HepG2 (cell line): ENCODE data around the gene CNNM2. TPM values are rescaled to one million over a fixed set of nuclear protein-coding genes. Genes with fewer than 3 reads are reported as not detected.

Source experiments
- ATAC-seq: fragments of 200-7000 bp; cut with Tn5 transposase; 3 replicates; pipeline ENCODE4 v1.9.1; 2020; ENCODE audit warnings: mild to moderate bottlenecking, moderate library complexity
- BruUV-seq: library from RNA; stranded (reverse); fragments of 400-500 nt; replicated peaks from 2 replicates; lab custom pipeline; 2021; lab: Mats Ljungman, UMichigan
- CTCF ChIA-PET: fragments of 300-600 bp; formaldehyde crosslinking; extraction: SDS; loops from one replicate; lab custom pipeline; 2021; ENCODE audit warnings: low total read pairs, inconsistent platforms, low intra/inter-chr PET ratio; lab: Yijun Ruan, JAX
- POLR2A ChIA-PET: fragments of 350-600 bp; sonication (Branson Sonifier 250); formaldehyde crosslinking; loops from one replicate; lab custom pipeline; 2020; ENCODE audit warnings: antibody characterized with exemption, inconsistent platforms; lab: Yijun Ruan, JAX
- DNase-seq: peaks from one replicate; pipeline ENCODE4 v3.0.0-alpha.2; 2015; ENCODE audit warnings: low spot score
- FAIRE-seq: peaks from 3 replicates; lab custom pipeline; 2011; peaks lifted over from hg19 to GRCh38; lab: Jason Lieb, UNC
- H2AFZ ChIP-seq: one replicate; pipeline ENCODE4 v1.6.1; 2011; ENCODE audit warnings: low read length, inconsistent platforms
- H3K27ac ChIP-seq: fragments of 300-600 bp; 3 replicates; pipeline ENCODE4 v1.8.0; 2011; ENCODE audit warnings: mixed run types, mild to moderate bottlenecking, mixed read lengths, low read length, inconsistent platforms; ENCODE audit not compliant: insufficient read depth; ENCODE audit errors: extremely low read length
- H3K27me3 ChIP-seq, 2 experiments: fragments of 200-600 bp in 1 of 2; 2 replicates in 1 of 2; 3 replicates in 1 of 2; pipeline versions ENCODE4 v1.6.0 to v1.8.0; 2011; ENCODE audit warnings: low read length in 2 of 2, mild to moderate bottlenecking in 2 of 2, moderate library complexity in 2 of 2, inconsistent platforms in 1 of 2; ENCODE audit not compliant: insufficient read depth in 2 of 2, control insufficient read depth in 1 of 2
- H3K36me3 ChIP-seq, 2 experiments: fragments of 200-600 bp in 1 of 2; replicated peaks in 1 of 2; 2 replicates in 1 of 2; 3 replicates in 1 of 2; pipeline versions ENCODE4 v1.5.1 to v1.8.0; 2011; ENCODE audit warnings: low read length in 2 of 2, inconsistent platforms in 1 of 2; ENCODE audit not compliant: insufficient read depth in 2 of 2, control insufficient read depth in 1 of 2
- H3K4me1 ChIP-seq: 2 replicates; pipeline ENCODE4 v1.5.1; 2012; ENCODE audit warnings: low read length, inconsistent platforms; ENCODE audit not compliant: insufficient read depth
- H3K4me2 ChIP-seq: 2 replicates; pipeline ENCODE4 v1.6.0; 2011; ENCODE audit warnings: low read depth, low read length, inconsistent platforms
- H3K4me3 ChIP-seq, 3 experiments: fragments of 200-600 bp in 1 of 3; sonication (generic), shearing (Covaris generic) in 1 of 3; replicated peaks in 1 of 3; 2 replicates each; pipeline ENCODE4 v1.5.1; 2011 to 2016; ENCODE audit warnings: low read length in 3 of 3, inconsistent platforms in 2 of 3, low read depth in 2 of 3, mild to moderate bottlenecking in 2 of 3, control low read depth in 1 of 3, mixed read lengths in 1 of 3; ENCODE audit not compliant: insufficient read depth in 1 of 3
- H3K79me2 ChIP-seq: one replicate; pipeline ENCODE4 v1.6.1; 2011; ENCODE audit warnings: low read length, inconsistent platforms; ENCODE audit not compliant: insufficient read depth
- H3K9ac ChIP-seq: 2 replicates; pipeline ENCODE4 v1.6.0; 2011; ENCODE audit warnings: mild to moderate bottlenecking, low read depth, low read length, inconsistent platforms; ENCODE audit not compliant: insufficient read depth
- H3K9me3 ChIP-seq: 2 replicates; pipeline ENCODE4 v1.5.1; 2012; ENCODE audit warnings: mild to moderate bottlenecking, low read length
- H4K20me1 ChIP-seq: 2 replicates; pipeline ENCODE4 v1.6.0; 2011; ENCODE audit warnings: inconsistent platforms, mild to moderate bottlenecking, low read length, moderate library complexity; ENCODE audit not compliant: insufficient read depth
- AHDC1 ChIP-seq: sonication (generic); formaldehyde crosslinking; IDR thresholded peaks from 2 replicates; pipeline ENCODE4 v1.5.1; 2020; ENCODE audit warnings: mild to moderate bottlenecking, missing genetic modification reagents, borderline replicate concordance
- BORCS8-MEF2B ChIP-seq: sonication (generic); formaldehyde crosslinking; IDR thresholded peaks from 2 replicates; pipeline ENCODE4 v1.8.0; 2022; ENCODE audit warnings: mild to moderate bottlenecking, missing genetic modification reagents
- CREM ChIP-seq, 2 experiments: sonication (generic) in 1 of 2; formaldehyde crosslinking in 1 of 2; IDR thresholded peaks; 2 replicates each; pipeline versions ENCODE4 v1.4.0 to v1.6.1; 2016 to 2020; ENCODE audit warnings: antibody characterized with exemption in 1 of 2, mild to moderate bottlenecking in 1 of 2, missing genetic modification reagents in 1 of 2
- FOXC1 ChIP-seq: sonication (generic); formaldehyde crosslinking; IDR thresholded peaks from 2 replicates; pipeline ENCODE4 v1.8.0; 2022; ENCODE audit warnings: mild to moderate bottlenecking, missing genetic modification reagents, borderline replicate concordance
- FUBP1 ChIP-seq: sonication (generic); formaldehyde crosslinking; IDR thresholded peaks from 2 replicates; pipeline ENCODE4 v1.5.1; 2020; ENCODE audit warnings: missing genetic modification reagents, mild to moderate bottlenecking, borderline replicate concordance
- ZNF33B ChIP-seq: sonication (generic); formaldehyde crosslinking; IDR thresholded peaks from 2 replicates; pipeline ENCODE4 v1.5.1; 2020; ENCODE audit warnings: mild to moderate bottlenecking, missing genetic modification reagents
- ZNF770 ChIP-seq: sonication (generic); formaldehyde crosslinking; IDR thresholded peaks from 2 replicates; pipeline ENCODE4 v1.5.0; 2020; ENCODE audit warnings: mild to moderate bottlenecking, missing genetic modification reagents
- WGBS: methylation state at CpG from one replicate; pipeline ENCODE4 v1.1.6; 2017; ENCODE audit warnings: low lambda C conversion rate; 5-methylcytosine and 5-hydroxymethylcytosine counted together
- in situ Hi-C: cut with HindIII; loops from 2 replicates; pipeline ENCODE4 v1.10.0; 2017; ENCODE audit warnings: low pct_unique_long_range_greater_than_20kb; ENCODE audit not compliant: extremely low pct_ligation_motif_present
- intact Hi-C: fragments of 100-400 bp; cut with micrococcal nuclease; formaldehyde crosslinking; loops from one replicate; pipeline ENCODE4 v1.10.0; 2022; ENCODE audit not compliant: unreplicated experiment
- polyA plus RNA-seq, 8 experiments: library from polyadenylated mRNA; depleted of rRNA in 3 of 8; stranded (reverse) in 7 of 8; unstranded in 1 of 8; fragments of >200 nt; fragmentation: Illumina TruSeq in 4 of 8; extraction: Trizol in 4 of 8; gene quantifications; 2 replicates each; pipeline versions ENCODE4 v1.2.1 to v1.2.3, GENCODE V29; 2011 to 2016; ENCODE audit warnings: low read depth in 4 of 8, missing spikeins in 1 of 8, mixed read lengths in 1 of 8; ENCODE audit not compliant: insufficient read depth in 1 of 8
- total RNA-seq, 5 experiments: library from RNA; depleted of rRNA; stranded (reverse); fragments of >200 nt; fragmentation: Illumina TruSeq; extraction: Trizol; gene quantifications; 2 replicates each; pipeline ENCODE4 v1.2.3, GENCODE V29; 2016; ENCODE audit warnings: low read depth in 1 of 5
- TF ChIP-seq, protein P1 (sequence below): sonication (generic); formaldehyde crosslinking; IDR thresholded peaks from 2 replicates; pipeline ENCODE4 v1.5.0; 2020; ENCODE audit warnings: mild to moderate bottlenecking, missing genetic modification reagents

The CNNM2 gene
- total and polyA plus RNA-seq, 2 of the 13 experiments (the other 11 are each of a cell fraction or from before 2014, with no cell fraction given) = 7.1 to 9.0 TPM

GRCh38 chr10:103069453-103070331, 151.6 kb downstream of the CNNM2 start (continued):
- no peak for TF ChIP-seq FUBP1 (CRISPR knock-in tag)
- TF ChIP-seq, all 625 proteins: peak for 19

GRCh38 chr10:103072276-103072675, 154.2 kb downstream of the CNNM2 start:
- no TSS peak for BruUV-seq
- intact Hi-C loops (no loop called here), in situ Hi-C loops (loop anchor here (25.0 kb wide), 1 partner anchor 335 kb away; the partner anchor contains the start of gene WBP1L)
- Histone ChIP-seq H3K4me3 (no peak overlapping the region), H3K79me2 (no peaks in the 10 kb centered on the region), H3K36me3 (peaks cover 13 to 42% of the 10 kb centered on the region in 2 experiments), H3K9ac (no peak overlapping the region), H4K20me1 (no peaks in the 10 kb centered on the region), H3K27me3 (no peaks in the 10 kb centered on the region), H3K4me2 (no peak overlapping the region), H3K4me1 (no peaks in the 10 kb centered on the region), H3K27ac (no peak overlapping the region), H3K9me3 (no peaks in the 10 kb centered on the region), H2AFZ (no peak overlapping the region)
- WGBS = 98% methylated on average over 22 of the region's 22 CpGs
- ATAC-seq = no peak
- no peak for DNase-seq
- ChIA-PET POLR2A (no interaction called here), CTCF (interaction anchor here (4.1 kb wide), 1 partner anchor 155 kb away, joined by 63 read pairs; the partner anchor contains the start of gene CNNM2)
- FAIRE-seq = no peak
- TF ChIP-seq ZNF33B (CRISPR knock-in tag) (no peak), FOXC1 (no peak), ZNF770 (CRISPR knock-in tag) (no peak), AHDC1 (CRISPR knock-in tag) (no peak), BORCS8-MEF2B (CRISPR knock-in tag) (no peak), CREM (IDR thresholded peaks at IDR 0.05) (no peak), CREM (CRISPR knock-in tag; IDR thresholded peaks at IDR 0.05) (no peak)
- TF ChIP-seq, protein P1, sequence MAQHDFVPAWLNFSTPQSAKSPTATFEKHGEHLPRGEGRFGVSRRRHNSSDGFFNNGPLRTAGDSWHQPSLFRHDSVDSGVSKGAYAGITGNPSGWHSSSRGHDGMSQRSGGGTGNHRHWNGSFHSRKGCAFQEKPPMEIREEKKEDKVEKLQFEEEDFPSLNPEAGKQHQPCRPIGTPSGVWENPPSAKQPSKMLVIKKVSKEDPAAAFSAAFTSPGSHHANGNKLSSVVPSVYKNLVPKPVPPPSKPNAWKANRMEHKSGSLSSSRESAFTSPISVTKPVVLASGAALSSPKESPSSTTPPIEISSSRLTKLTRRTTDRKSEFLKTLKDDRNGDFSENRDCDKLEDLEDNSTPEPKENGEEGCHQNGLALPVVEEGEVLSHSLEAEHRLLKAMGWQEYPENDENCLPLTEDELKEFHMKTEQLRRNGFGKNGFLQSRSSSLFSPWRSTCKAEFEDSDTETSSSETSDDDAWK (CRISPR knock-in tag) = no peak
